Thyroid gland (tissue), 4 donors: ENCODE data around the gene RYR3. TPM values are rescaled to one million over a fixed set of nuclear protein-coding genes. Genes with fewer than 3 reads are reported as not detected.

ENCODE experiments used
- DNase-seq, 2 donors: peaks; one replicate each; pipeline ENCODE4 v3.0.0-alpha.2; 2019
- H3K27ac ChIP-seq, 3 donors: fragments of 200-600 bp; sonication (generic); 1 replicate in 2 of 3; 2 replicates in 1 of 3; pipeline ENCODE4 v1.5.1; 2016 to 2019; ENCODE audit warnings: mild to moderate bottlenecking in 1 of 3, moderate library complexity in 1 of 3
- H3K27me3 ChIP-seq: fragments of 200-600 bp; sonication (generic); one replicate; pipeline ENCODE4 v1.5.1; 2019
- H3K36me3 ChIP-seq, 2 donors: fragments of 200-600 bp; sonication (generic); one replicate each; pipeline ENCODE4 v1.5.1; 2016 to 2019
- H3K4me1 ChIP-seq, 2 donors: fragments of 200-600 bp; sonication (generic); one replicate each; pipeline ENCODE4 v1.5.1; 2017 to 2019
- H3K4me3 ChIP-seq, 3 donors: fragments of 200-600 bp; sonication (generic); replicated peaks in 1 of 3; 1 replicate in 2 of 3; 2 replicates in 1 of 3; pipeline ENCODE4 v1.5.1; 2016; ENCODE audit warnings: mild to moderate bottlenecking in 1 of 3
- H3K9me3 ChIP-seq: fragments of 200-600 bp; sonication (generic); one replicate; pipeline ENCODE4 v1.5.1; 2017
- CTCF ChIP-seq, 6 experiments: fragments of 200-600 bp in 3 of 6; fragments of 450-650 bp in 3 of 6; sonication (generic) in 3 of 6; IDR thresholded peaks; one replicate each; pipeline ENCODE4 v1.5.1; 2016 to 2019; ENCODE audit warnings: antibody characterized with exemption in 6 of 6, mild to moderate bottlenecking in 2 of 6, inconsistent platforms in 1 of 6, moderate library complexity in 1 of 6
- POLR2A ChIP-seq, 2 donors: fragments of 450-650 bp; IDR thresholded peaks; one replicate each; pipeline ENCODE4 v1.6.1; 2017; ENCODE audit warnings: antibody characterized with exemption in 2 of 2, mild to moderate bottlenecking in 2 of 2, moderate library complexity in 1 of 2
- WGBS, 2 donors: methylation state at CpG; one replicate each; pipeline ENCODE4 v1.1.5; 2017; 5-methylcytosine and 5-hydroxymethylcytosine counted together
- intact Hi-C: fragments of 100-400 bp; cut with DNase I; formaldehyde crosslinking; loops from one replicate; pipeline ENCODE4 v1.15.1; 2023
- total RNA-seq, 4 donors: library from RNA; depleted of rRNA; stranded (reverse); fragments of >200 nt; gene quantifications; one replicate each; pipeline ENCODE4 v1.2.3, GENCODE V29; 2016

The RYR3 gene
- total RNA-seq, 4 donors from 2014 or later, result 0.27 to 4.2 (median 0.34) TPM

GRCh38 chr15:33621141-33621540, 310.4 kb downstream of the RYR3 start:
- Histone ChIP-seq H3K27me3 (no peaks in the 10 kb centered on the region), H3K27ac (no peak overlapping the region), H3K4me1 (no peaks in the 10 kb centered on the region), H3K4me3 (no peak overlapping the region), H3K9me3 (no peaks in the 10 kb centered on the region), H3K36me3 (no peaks in the 10 kb centered on the region)
- intact Hi-C loops, result no loop called here
- no peak for DNase-seq
- TF ChIP-seq CTCF (IDR thresholded peaks at IDR 0.05), result no peak
- no peak for TF ChIP-seq POLR2A (IDR thresholded peaks at IDR 0.05)

DNA sequence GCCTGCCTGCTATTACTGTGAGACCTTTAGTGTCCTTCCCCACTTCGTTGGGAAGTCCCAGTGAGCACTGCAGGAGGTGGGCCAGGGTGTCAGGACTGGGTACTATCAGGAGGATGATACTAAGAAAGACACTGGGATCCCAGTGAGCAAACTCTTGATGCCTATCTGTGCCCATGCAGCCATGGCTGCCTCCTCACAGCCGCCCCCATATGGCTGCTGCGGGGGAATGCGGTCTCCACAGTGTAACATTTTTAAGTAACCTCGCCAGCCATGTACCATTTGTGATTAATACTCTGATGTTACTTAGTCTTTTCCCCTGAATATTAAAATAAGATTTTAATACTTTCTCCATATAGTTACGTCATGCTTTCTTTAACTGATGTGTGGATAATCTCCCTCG, 312.2 kb downstream of the RYR3 start:
- no peak for DNase-seq
- no peak for TF ChIP-seq POLR2A (IDR thresholded peaks at IDR 0.05)
- no peak for TF ChIP-seq CTCF (IDR thresholded peaks at IDR 0.05)
- no peaks in the 10 kb centered on the region for H3K4me1 ChIP-seq
- 90 to 91% methylated on average over 7 of the region's 7 CpGs for WGBS, 2 donors
- no peak overlapping the region for H3K4me3 ChIP-seq
- intact Hi-C loops, result no loop called here
- no peak overlapping the region for H3K27ac ChIP-seq
- H3K9me3 ChIP-seq, result no peaks in the 10 kb centered on the region
- no peaks in the 10 kb centered on the region for H3K36me3 ChIP-seq
- H3K27me3 ChIP-seq, result no peaks in the 10 kb centered on the region

DNA sequence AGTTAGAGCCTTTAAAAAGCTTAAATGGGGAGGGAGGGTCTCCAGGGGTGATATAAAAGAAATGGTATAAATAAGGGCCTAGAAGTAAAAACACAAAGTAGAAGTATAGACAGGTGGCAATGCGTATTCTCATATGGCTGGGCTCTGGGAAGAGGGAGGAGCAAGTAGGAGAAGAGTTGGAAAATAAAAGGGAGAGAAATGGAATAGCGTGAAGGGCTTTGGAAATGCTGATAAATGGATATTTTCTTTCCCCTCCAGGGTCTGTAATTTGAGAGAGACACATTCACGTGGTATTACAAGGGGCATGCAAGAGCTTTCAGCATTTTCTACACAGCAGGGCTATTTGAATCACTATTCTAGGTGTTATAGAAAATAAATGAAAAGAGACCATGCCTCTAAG, 313.7 kb downstream of the RYR3 start:
- H3K4me3 ChIP-seq, result no peak overlapping the region
- TF ChIP-seq POLR2A (IDR thresholded peaks at IDR 0.05) (no peak), CTCF (IDR thresholded peaks at IDR 0.05) (no peak)
- H3K9me3 ChIP-seq, result no peaks in the 10 kb centered on the region
- no peaks in the 10 kb centered on the region for H3K27me3 ChIP-seq
- no peak for DNase-seq
- no peak overlapping the region for H3K27ac ChIP-seq
- H3K4me1 ChIP-seq, result no peaks in the 10 kb centered on the region
- intact Hi-C loops, result no loop called here
- H3K36me3 ChIP-seq, result no peaks in the 10 kb centered on the region
- WGBS, 2 donors, result 53 to 62% methylated on average over 3 of the region's 3 CpGs

DNA sequence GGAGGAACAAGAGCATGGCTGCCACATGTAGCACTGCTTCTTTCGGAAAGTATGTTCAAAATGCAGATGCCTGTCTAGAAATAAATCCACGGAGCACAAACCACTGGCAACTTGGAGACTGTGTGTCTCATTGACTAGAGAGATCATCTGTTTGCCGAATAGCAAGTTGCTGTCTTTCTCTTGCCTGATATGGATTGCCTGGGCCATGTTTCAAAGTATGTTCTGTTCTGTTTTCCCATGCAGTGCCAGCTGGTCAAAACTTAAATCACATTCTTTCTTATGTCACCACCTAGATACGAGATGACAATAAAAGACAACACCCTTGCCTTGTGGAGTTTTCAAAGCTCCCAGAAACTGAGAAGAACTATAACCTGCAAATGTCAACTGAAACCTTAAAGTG, 318.9 kb downstream of the RYR3 start:
- Histone ChIP-seq H3K9me3 (no peaks in the 10 kb centered on the region), H3K4me3 (no peak overlapping the region), H3K27me3 (no peaks in the 10 kb centered on the region), H3K4me1 (no peaks in the 10 kb centered on the region), H3K27ac (no peak overlapping the region), H3K36me3 (no peaks in the 10 kb centered on the region)
- no peak for DNase-seq
- TF ChIP-seq POLR2A (IDR thresholded peaks at IDR 0.05) (no peak), CTCF (IDR thresholded peaks at IDR 0.05) (no peak)
- 73 to 80% methylated on average over 4 of the region's 4 CpGs for WGBS, 2 donors
- intact Hi-C loops, result no loop called here

GRCh38 chr15:33636234-33636633, 325.5 kb downstream of the RYR3 start:
- Histone ChIP-seq H3K27ac (no peak overlapping the region), H3K9me3 (no peaks in the 10 kb centered on the region), H3K27me3 (no peaks in the 10 kb centered on the region), H3K4me3 (no peak overlapping the region), H3K4me1 (no peaks in the 10 kb centered on the region), H3K36me3 (no peaks in the 10 kb centered on the region)
- no peak for TF ChIP-seq POLR2A (IDR thresholded peaks at IDR 0.05)
- TF ChIP-seq CTCF (IDR thresholded peaks at IDR 0.05), result no peak
- DNase-seq, result no peak
- WGBS, 2 donors, result 85 to 87% methylated on average over 7 of the region's 7 CpGs
- intact Hi-C loops, result no loop called here
